ENCODE results near the gene CHCHD4.

- no peak for TF ChIP-seq CTCF (IDR thresholded peaks at IDR 0.05; ENCODE audit: insufficient read depth, low read length)
- TF ChIP-seq POLR2AphosphoS5 (IDR thresholded peaks at IDR 0.05; ENCODE audit: low read depth), result no peak
- no peak for TF ChIP-seq REST (IDR thresholded peaks at IDR 0.05; ENCODE audit: insufficient replicate concordance, low read depth)
- no peak for TF ChIP-seq SPI1 (IDR thresholded peaks at IDR 0.05; ENCODE audit: borderline replicate concordance, low read depth)
Measured at GRCh38 chr3:14172496-14172895, 47.8 kb upstream of the CHCHD4 start.
